Neural crest cell (in vitro differentiated cells): Measurements from ENCODE around the gene CMSS1. TPM values are rescaled to one million over a fixed set of nuclear protein-coding genes. Genes with fewer than 3 reads are reported as not detected.
"Not testable (repeated sequence)": the region's sequence is repeated elsewhere in the genome, so short reads cannot be mapped to it uniquely, and the experiment has no call there.

Source experiments
- DNase-seq: peaks from one replicate; pipeline ENCODE4 v3.0.0; 2021; ENCODE audit warnings: low read depth, mixed read lengths, low spot score
- H3K27ac Mint-ChIP-seq: one replicate; pipeline ENCODE4 v1.8.0; 2021; ENCODE audit warnings: mild to moderate bottlenecking, mixed read lengths; ENCODE audit not compliant: unreplicated experiment
- H3K27me3 Mint-ChIP-seq: 2 replicates; pipeline ENCODE4 v1.8.0; 2021; ENCODE audit warnings: low read depth, mild to moderate bottlenecking, mixed read lengths
- H3K36me3 Mint-ChIP-seq: 2 replicates; pipeline ENCODE4 v1.8.0; 2021; ENCODE audit warnings: low read depth, mild to moderate bottlenecking, mixed read lengths
- H3K4me1 Mint-ChIP-seq: 2 replicates; pipeline ENCODE4 v1.8.0; 2021; ENCODE audit warnings: mixed read lengths
- H3K4me3 Mint-ChIP-seq: one replicate; pipeline ENCODE4 v1.8.0; 2021; ENCODE audit warnings: mild to moderate bottlenecking, mixed read lengths
- H3K9me3 Mint-ChIP-seq: 2 replicates; pipeline ENCODE4 v1.8.0; 2021; ENCODE audit warnings: mixed read lengths
- CTCF ChIP-seq: fragments of 200-600 bp; sonication (generic); conservative IDR thresholded peaks from 2 replicates; pipeline ENCODE4 v1.5.0; 2021; ENCODE audit warnings: antibody characterized with exemption, mild to moderate bottlenecking
- microRNA-seq: library from miRNA; unstranded; fragments of <30 nt; microRNA quantifications from one replicate; pipeline ENCODE4, GENCODE V29; 2020
- total RNA-seq: library from RNA; stranded (reverse); gene quantifications from 2 replicates; pipeline ENCODE4 v1.2.1, GENCODE V29; 2021

CMSS1 gene
- total RNA-seq, 1 donor from 2014 or later: 60.9 TPM

GRCh38 chr3:100226712-100227429, 409.2 kb downstream of the CMSS1 start:
- Mint-ChIP-seq H3K36me3 (peaks cover 10% of the 10 kb centered on the region), H3K4me3 (no peak overlapping the region), H3K9me3 (peaks cover 7% of the 10 kb centered on the region), H3K4me1 (peaks cover 20% of the 10 kb centered on the region), H3K27me3 (no peaks in the 10 kb centered on the region), H3K27ac (peak overlapping the region; percentile 70)
- DNase-seq: no peak
- TF ChIP-seq CTCF: no peak

GRCh38 chr3:100227511-100227921, 409.9 kb downstream of the CMSS1 start:
- Mint-ChIP-seq H3K36me3 (peaks cover 10% of the 10 kb centered on the region), H3K9me3 (peaks cover 7% of the 10 kb centered on the region), H3K4me3 (no peak overlapping the region), H3K27ac (peak overlapping the region; percentile 70), H3K27me3 (no peaks in the 10 kb centered on the region), H3K4me1 (peaks cover 20% of the 10 kb centered on the region)
- TF ChIP-seq CTCF: no peak
- DNase-seq: no peak

- H3K4me3 Mint-ChIP-seq: no peak overlapping the region
- no peaks in the 10 kb centered on the region for H3K27me3 Mint-ChIP-seq
- H3K4me1 Mint-ChIP-seq: peaks cover 20% of the 10 kb centered on the region
- TF ChIP-seq CTCF: no peak
- no peak for DNase-seq
- peaks cover 7% of the 10 kb centered on the region for H3K9me3 Mint-ChIP-seq
- peaks cover 6% of the 10 kb centered on the region for H3K36me3 Mint-ChIP-seq
- H3K27ac Mint-ChIP-seq: peak overlapping the region; percentile 45
Observed at GRCh38 chr3:100228247-100228646, 410.6 kb downstream of the CMSS1 start.

- H3K9me3 Mint-ChIP-seq, H3K27me3 Mint-ChIP-seq, H3K27ac Mint-ChIP-seq, H3K4me3 Mint-ChIP-seq, DNase-seq, H3K36me3 Mint-ChIP-seq: not testable (repeated sequence)
- peaks cover 20% of the 10 kb centered on the region for H3K4me1 Mint-ChIP-seq
Observed at GRCh38 chr3:100229188-100229587, 411.5 kb downstream of the CMSS1 start.

- no peak for TF ChIP-seq CTCF
- Mint-ChIP-seq H3K9me3 (peaks cover 5% of the 10 kb centered on the region), H3K27me3 (no peaks in the 10 kb centered on the region)
Observed at GRCh38 chr3:100230710-100231109, 413.0 kb downstream of the CMSS1 start.

More at GRCh38 chr3:100230710-100231109, 413.0 kb downstream of the CMSS1 start:
- H3K4me1 Mint-ChIP-seq: peaks cover 17% of the 10 kb centered on the region
- H3K27ac Mint-ChIP-seq: no peak overlapping the region
- no peak overlapping the region for H3K4me3 Mint-ChIP-seq
- H3K36me3 Mint-ChIP-seq: peaks cover 6% of the 10 kb centered on the region
- no peak for DNase-seq

Small RNA genes within 50 kb of the gene (microRNA-seq; reads per million reads assigned to microRNA genes)
- gene MIR3921: not detected

Other genes with a start within 250 kb of the CMSS1 start
- gene COL8A1, start 179.3 kb upstream of the CMSS1 start, total RNA-seq: 0.14 and 0.28 TPM in 2 replicates